IPS-15b (cell line): ENCODE results near the gene MAP1LC3C.

Experiments
- H3K27me3 ChIP-seq: one replicate; pipeline ENCODE4 v1.6.1; 2013; ENCODE audit warnings: low read length; ENCODE audit not compliant: control insufficient read depth, insufficient read depth
- H3K36me3 ChIP-seq: one replicate; pipeline ENCODE4 v1.6.1; 2013; ENCODE audit warnings: low read length; ENCODE audit not compliant: control insufficient read depth, insufficient read depth
- H3K4me1 ChIP-seq: one replicate; pipeline ENCODE4 v1.6.1; 2013; ENCODE audit warnings: mild to moderate bottlenecking, low read length; ENCODE audit not compliant: control insufficient read depth, insufficient read depth
- H3K4me3 ChIP-seq: one replicate; pipeline ENCODE4 v1.5.1; 2013; ENCODE audit warnings: low read depth, low read length
- H3K9ac ChIP-seq: one replicate; pipeline ENCODE4 v1.6.1; 2013; ENCODE audit warnings: low read depth, mild to moderate bottlenecking, low read length
- H3K9me3 ChIP-seq: one replicate; pipeline ENCODE4 v1.6.1; 2013; ENCODE audit warnings: mild to moderate bottlenecking, low read length; ENCODE audit not compliant: control insufficient read depth, insufficient read depth

Gene MAP1LC3C

GRCh38 chr1:241999026-241999425 is at the start of gene MAP1LC3C:
MAP1LC3C (minus strand) TSS chr1:241999098; CDS start chr1:241999008, 90 bp downstream.
- Histone ChIP-seq H3K27me3 (no peaks in the 10 kb centered on the region), H3K36me3 (no peaks in the 10 kb centered on the region), H3K9ac (peak within 1 kb of the TSS; percentile 47), H3K9me3 (no peaks in the 10 kb centered on the region), H3K4me1 (peaks cover 4% of the 10 kb centered on the region), H3K4me3 (peak within 1 kb of the TSS; percentile 59)

GRCh38 chr1:242043165-242043564 is 44.3 kb upstream of the MAP1LC3C start:
- Histone ChIP-seq H3K36me3 (peaks cover 3% of the 10 kb centered on the region), H3K27me3 (no peaks in the 10 kb centered on the region), H3K4me1 (no peaks in the 10 kb centered on the region), H3K9ac (no peak overlapping the region), H3K9me3 (no peaks in the 10 kb centered on the region), H3K4me3 (no peak overlapping the region)

GRCh38 chr1:242034392-242034791 is 35.5 kb upstream of the MAP1LC3C start:
- Histone ChIP-seq H3K9me3 (no peaks in the 10 kb centered on the region), H3K27me3 (no peaks in the 10 kb centered on the region)

DNA sequence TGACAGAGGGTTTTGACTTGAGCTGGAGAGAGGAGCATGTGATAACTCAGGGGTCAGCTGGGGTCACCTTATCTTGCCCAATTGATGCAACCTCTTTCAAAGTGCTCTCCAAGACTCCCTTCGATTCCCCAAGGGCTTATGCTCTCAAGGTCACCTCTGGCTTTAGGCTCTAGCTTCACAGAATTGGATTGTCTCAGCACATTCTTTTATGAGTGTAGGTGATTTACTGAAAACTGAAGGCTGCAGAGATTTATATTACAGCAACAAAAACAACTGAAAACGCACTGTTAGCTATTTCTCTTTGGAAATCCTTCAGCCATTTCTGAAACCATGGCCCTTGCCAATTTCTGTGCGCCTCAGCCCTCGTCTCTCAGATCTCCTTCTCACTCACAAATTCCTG is 34.5 kb upstream of the MAP1LC3C start:
- no peaks in the 10 kb centered on the region for H3K9me3 ChIP-seq
- H3K4me1 ChIP-seq, result no peaks in the 10 kb centered on the region
- no peak overlapping the region for H3K4me3 ChIP-seq
- no peaks in the 10 kb centered on the region for H3K36me3 ChIP-seq
- H3K27me3 ChIP-seq, result no peaks in the 10 kb centered on the region
- no peak overlapping the region for H3K9ac ChIP-seq

More at GRCh38 chr1:242034392-242034791, 35.5 kb upstream of the MAP1LC3C start:
- H3K36me3 ChIP-seq, result no peaks in the 10 kb centered on the region
- H3K4me3 ChIP-seq, result no peak overlapping the region
- H3K9ac ChIP-seq, result no peak overlapping the region
- H3K4me1 ChIP-seq, result no peaks in the 10 kb centered on the region

- no peaks in the 10 kb centered on the region for H3K36me3 ChIP-seq
- H3K4me1 ChIP-seq, result no peaks in the 10 kb centered on the region
- H3K27me3 ChIP-seq, result no peaks in the 10 kb centered on the region
- H3K4me3 ChIP-seq, result no peak overlapping the region
- H3K9me3 ChIP-seq, result no peaks in the 10 kb centered on the region
- no peak overlapping the region for H3K9ac ChIP-seq
Measured at GRCh38 chr1:242030071-242030470, 31.2 kb upstream of the MAP1LC3C start.

DNA sequence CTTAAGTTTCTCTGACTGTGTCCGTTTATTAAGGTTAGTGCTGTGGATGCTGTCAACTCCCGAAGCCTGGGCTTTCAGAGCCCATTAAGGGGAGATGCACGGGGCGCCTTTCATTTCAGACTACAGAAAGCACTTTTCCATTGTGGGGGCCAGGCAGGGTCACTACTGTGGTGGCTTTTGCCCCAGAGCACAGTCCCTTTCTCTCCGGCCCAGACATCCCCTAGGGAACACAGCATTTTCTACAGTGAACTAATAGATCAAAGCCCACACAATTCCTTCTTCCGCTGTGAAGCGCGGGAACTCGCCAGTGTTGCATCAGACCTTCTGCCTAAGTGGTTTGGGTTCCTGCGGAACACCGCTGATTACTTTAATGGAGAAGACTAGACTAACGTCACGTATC is 26.8 kb upstream of the MAP1LC3C start:
- Histone ChIP-seq H3K36me3 (no peaks in the 10 kb centered on the region), H3K9me3 (no peaks in the 10 kb centered on the region), H3K9ac (no peak overlapping the region), H3K27me3 (no peaks in the 10 kb centered on the region), H3K4me3 (no peak overlapping the region), H3K4me1 (no peaks in the 10 kb centered on the region)

DNA sequence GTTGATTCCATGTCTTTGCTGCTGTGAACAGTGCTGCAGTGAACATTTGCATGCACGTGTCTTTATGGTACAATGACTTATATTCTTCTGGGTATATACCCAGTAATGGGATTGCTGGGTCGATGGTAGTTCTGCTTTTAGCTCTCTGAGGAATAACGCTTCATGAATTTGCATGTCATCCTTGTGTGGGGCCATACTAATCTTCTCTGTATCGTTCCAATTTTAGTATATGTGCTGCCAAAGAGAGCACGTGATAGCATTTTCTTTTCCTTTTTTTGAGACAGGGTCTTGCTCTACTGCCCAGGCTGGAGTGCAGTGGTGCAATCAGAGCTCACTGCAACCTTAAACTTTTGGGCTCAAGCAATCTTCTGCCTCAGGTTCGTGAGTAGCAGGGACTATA is 24.9 kb upstream of the MAP1LC3C start:
- H3K9me3 ChIP-seq, result no peaks in the 10 kb centered on the region
- peaks cover 2% of the 10 kb centered on the region for H3K4me1 ChIP-seq
- no peak overlapping the region for H3K4me3 ChIP-seq

DNA sequence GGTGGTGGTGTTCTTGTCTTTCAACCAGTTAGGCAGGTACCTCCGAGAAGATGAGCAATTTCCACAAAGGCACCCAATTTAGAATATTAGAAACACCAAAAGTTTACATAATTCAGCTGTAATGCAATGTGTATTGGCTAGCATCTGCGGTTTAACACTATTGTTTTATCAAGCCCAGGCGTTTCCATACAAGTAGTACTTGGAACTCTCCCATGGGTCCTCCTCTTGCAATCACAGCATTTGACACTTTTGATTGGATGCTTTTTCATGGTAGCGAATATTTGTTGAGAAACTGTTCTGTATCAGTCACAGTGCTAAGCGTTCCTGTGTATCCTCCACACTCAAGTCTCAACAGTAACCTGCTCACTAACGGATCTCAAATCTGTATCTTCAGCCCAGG is 20.1 kb upstream of the MAP1LC3C start:
- Histone ChIP-seq H3K4me3 (no peak overlapping the region), H3K9ac (no peak overlapping the region), H3K27me3 (no peaks in the 10 kb centered on the region), H3K36me3 (no peaks in the 10 kb centered on the region), H3K9me3 (no peaks in the 10 kb centered on the region), H3K4me1 (peaks cover 2% of the 10 kb centered on the region)

More for the DNA sequence above, 24.9 kb upstream of the MAP1LC3C start:
- Histone ChIP-seq H3K27me3 (no peaks in the 10 kb centered on the region), H3K36me3 (no peaks in the 10 kb centered on the region), H3K9ac (no peak overlapping the region)

GRCh38 chr1:242017580-242018233 is 18.8 kb upstream of the MAP1LC3C start:
- Histone ChIP-seq H3K27me3 (no peaks in the 10 kb centered on the region), H3K4me3 (no peak overlapping the region), H3K9me3 (no peaks in the 10 kb centered on the region), H3K4me1 (peaks cover 2% of the 10 kb centered on the region), H3K9ac (no peak overlapping the region), H3K36me3 (no peaks in the 10 kb centered on the region)

- Histone ChIP-seq H3K4me1 (peaks cover 2% of the 10 kb centered on the region), H3K27me3 (no peaks in the 10 kb centered on the region), H3K9ac (no peak overlapping the region), H3K36me3 (no peaks in the 10 kb centered on the region), H3K4me3 (no peak overlapping the region), H3K9me3 (no peaks in the 10 kb centered on the region)
Measured at GRCh38 chr1:242016479-242016878, 17.6 kb upstream of the MAP1LC3C start.

GRCh38 chr1:242011894-242012660 is 13.2 kb upstream of the MAP1LC3C start:
- H3K9me3 ChIP-seq, result no peaks in the 10 kb centered on the region
- H3K4me3 ChIP-seq, result no peak overlapping the region
- H3K27me3 ChIP-seq, result no peaks in the 10 kb centered on the region
- H3K9ac ChIP-seq, result no peak overlapping the region
- H3K4me1 ChIP-seq, result peaks cover 2% of the 10 kb centered on the region
- H3K36me3 ChIP-seq, result no peaks in the 10 kb centered on the region
